ENCODE data around the gene BCAS3.
"Not testable (repeated sequence)": the region's sequence is repeated elsewhere in the genome, so short reads cannot be mapped to it uniquely, and the experiment has no call there.

BCAS3 gene

DNA sequence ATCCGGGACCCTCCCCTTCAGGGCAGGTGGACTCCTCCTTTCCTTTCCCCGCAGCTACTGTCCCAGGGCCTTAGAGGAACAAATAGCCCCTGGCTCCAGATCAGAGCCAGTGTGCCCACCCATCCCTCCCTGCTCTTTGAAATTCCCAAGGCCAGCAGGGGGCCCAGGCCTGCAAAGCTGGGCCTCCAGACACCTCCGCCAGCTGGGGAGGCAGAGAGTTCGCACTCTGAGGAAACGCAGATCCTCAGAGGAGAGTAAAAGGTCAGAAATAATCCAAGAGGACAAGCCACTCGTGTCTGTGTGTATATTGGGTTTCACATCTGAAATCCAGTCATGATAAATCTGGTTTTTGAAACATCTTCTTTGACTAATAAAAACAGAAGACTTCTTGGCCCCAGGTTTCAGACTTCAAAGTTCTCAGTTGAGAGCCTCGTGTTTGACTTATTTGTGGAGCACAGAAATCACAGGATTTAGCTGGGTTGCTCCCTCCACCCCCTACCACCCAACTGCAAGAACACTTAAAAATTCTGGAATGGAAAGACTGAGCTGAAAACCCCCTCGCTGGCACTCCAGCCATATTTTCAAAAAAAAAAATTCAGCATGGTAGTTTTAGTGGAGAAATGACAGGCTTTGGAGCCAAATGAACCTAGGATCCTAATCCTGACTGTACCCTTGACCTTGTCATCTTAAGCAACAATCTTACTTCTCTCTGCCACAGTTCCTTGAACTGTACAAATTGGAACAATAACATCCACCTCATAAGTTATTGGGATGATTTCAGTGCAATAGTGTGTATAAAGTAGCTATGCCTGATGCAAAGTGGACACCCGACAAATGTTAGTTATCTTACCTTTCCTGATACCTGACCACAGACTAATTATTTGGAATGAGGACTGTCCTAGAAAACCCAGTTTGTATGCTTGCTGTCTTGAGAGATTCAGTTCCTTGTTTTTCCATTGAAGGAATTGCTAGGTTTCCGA lies 677.5 kb downstream of the BCAS3 start:
- DNase-seq: no peak

DNA sequence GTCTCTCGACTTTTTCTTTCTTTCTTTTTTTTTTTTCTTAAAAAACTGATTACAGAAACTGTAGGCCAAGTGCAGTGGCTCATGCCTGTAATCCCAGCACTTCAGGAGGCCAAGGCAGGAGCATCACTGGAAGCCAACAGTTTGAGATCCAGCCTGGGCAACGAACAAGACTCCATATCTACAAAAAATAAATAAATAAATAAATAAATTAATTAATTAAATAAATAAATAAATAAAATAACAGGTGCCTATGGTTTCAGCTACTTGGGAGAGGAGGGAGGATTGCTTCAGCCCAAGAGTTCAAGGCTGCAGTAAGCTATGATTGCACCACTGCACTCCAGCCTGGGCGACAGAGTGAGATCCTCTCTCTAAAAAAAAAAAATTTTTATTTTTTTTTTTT lies 679.4 kb downstream of the BCAS3 start:
- not testable (repeated sequence) for DNase-seq

DNA sequence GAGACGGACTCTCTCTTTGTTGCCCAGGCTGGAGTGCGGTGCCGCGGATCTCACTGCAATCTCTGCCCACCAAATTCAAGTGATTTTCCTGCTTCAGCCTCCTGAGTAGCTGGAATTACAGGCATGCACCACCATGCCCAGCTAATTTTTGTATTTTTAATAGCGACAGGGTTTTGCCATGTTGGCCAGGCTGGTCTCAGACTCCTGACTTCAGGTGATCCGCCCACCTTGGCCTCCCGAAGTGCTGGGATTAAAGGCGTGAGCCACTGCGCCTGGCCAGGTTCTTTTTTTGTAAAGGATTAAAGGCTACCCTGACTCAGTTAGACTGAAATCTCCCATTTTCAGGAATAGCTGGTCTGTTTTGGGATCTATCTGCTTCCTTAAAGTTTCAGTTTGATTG lies 681.9 kb downstream of the BCAS3 start:
- DNase-seq: not testable (repeated sequence)

DNA sequence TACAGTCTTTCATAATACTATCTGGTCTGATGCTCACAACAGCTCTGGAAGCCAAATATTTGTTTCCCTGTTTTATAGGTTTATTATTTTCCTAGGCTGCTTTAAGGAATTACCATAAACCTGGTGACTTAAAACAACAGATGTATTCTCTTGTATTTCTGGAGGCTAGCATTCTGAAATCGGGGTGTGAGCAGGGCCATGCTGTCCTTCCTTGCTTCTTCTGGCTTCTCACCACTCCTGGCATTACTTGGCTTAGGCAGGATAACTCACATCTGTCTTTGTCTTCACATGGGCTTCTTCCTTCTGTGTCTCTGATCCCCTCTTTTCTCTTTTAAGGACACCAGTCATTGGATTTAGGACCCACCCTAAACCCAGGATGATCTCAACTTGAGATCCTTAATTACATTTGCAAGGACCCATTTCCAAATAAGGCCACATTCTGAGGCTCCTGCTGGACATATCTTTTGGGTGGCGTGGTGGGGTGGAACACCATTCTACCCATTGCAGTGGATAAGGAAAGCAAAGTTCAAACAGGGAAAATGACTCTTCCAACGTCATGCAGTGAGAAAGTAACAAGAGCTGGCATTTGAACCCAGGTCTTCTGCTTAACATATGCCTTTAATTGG lies 682.8 kb downstream of the BCAS3 start:
- DNase-seq: no peak

DNA sequence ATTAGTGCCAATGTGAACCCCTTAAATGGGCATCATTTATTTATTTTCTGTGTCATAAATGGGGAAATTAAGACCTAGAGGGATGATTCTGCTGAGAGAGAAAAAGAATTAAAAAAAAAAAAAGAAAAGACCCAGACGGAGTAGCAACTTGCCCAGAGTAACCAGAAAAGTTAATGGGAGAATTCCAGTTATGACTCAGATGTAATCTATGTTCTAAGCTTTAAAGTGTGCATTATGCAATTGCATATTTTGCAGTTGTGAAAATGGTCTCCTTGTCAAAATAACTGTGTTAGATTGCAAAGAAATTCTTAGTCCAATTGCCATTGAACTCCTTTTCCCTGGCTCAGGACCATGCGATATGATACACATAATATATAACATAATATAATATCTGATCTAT lies 683.4 kb downstream of the BCAS3 start:
- DNase-seq: no peak

DNA sequence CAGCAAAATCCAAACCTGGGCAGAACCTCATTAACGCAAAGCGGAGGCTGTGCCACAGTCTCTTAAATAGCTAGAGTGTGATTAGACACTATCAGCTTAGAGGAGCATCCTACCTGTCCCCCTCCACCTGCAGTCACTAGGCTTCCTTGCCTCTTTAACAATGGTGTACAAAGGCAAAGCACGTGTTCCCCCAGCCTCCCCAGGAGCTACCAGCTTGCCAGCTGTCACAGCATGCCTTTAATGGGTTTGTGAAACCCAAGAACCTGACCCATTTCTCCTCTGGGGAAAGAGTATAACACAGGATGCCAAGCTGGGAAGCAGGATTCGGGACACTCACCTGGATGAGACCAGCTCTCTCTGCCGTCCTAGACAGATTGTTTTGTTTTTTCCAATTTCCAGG lies 684.7 kb downstream of the BCAS3 start:
- no peak for DNase-seq

DNA sequence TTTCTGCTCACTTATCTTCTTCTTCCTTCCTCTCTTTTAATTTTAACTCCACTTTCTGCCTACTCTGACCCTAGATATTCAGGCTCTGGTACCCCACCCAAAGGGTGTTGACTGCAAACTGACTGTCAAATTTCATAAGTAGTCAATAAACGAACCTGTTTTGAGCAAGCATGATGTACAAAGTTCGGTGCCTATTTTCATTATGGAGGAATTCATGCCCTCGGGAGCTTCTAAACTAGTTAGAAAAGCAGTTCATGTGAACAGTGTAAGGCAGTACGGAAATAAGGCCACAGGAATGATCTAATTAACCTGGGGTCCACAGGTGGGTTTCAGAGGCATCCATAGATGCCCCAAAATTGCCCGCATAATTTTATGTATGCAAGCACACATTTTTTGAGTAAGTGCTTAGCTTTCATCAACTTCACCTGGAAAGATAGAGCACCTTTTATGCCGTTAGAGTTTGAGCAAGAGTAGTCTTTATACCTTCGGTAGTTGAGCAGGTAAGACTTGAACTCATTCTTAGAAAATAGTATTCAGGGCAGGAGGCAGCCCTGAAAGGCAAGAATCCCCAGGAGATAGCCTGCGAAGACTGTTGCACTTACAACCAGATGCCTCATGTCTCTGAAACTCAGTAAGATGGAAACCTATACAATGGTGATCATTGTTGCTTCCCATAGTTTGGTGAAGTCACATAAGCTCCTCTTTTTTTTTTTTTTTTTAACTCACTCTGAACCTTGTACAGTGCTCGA lies 685.4 kb downstream of the BCAS3 start:
- no peak for DNase-seq

DNA sequence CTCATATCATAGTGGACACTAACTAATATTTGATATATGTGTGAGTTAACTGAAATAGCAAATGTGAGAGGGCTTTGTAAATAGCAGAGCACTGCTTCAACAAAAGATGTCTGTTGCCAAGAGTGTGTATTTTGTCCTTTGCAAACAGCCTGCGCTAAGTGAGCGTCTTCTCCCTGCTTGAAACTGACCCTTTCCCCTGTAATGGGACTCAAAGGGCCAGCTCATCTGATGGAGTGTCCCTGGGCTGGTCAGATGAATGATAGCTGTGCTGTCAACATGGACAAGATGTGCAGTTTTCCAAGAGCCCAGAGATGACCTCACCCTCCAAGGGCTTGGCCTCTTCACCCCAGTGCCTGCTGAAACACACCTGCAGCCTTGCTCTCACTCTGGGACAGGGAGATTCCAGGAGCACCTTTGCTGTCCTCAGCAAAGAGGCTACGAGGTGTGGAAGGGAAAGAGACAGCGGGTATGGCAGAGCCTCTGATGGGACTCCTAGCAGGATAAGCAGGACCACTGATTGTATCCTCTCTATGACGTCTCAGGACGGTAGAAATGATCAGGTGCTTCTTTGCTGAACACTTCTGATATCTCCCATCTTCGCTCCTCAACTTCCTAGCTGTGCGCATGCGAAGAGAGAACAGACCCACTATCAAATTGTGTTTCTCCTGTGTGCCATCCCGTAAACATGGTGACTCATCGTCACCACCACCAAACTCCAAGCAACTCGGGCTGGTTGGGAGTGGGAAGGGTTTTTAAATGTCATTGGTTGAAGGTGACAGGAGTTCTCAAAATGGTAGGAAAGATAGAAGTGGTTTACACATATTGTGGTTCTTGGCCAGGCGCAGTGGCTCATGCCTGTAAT lies 686.2 kb downstream of the BCAS3 start:
- no peak for DNase-seq

DNA sequence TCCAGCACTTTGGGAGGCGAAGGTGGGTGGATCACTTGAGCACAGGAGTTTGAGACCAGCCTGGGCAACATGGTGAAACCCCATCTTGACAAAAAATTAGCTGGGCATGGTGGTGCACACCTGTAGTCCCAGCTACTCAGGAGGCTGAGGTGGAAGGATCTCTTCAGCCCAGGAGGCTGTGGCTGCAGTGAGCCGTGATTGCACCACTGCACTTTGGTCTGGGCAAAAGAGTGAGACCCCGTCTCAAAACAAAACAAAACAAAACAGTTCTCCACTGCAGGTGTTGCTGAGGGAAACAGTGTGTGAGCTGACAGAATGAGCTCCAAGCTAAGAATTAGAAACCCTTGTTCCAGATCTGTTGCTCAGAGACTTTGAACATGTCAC lies 686.8 kb downstream of the BCAS3 start:
- DNase-seq: no peak

DNA sequence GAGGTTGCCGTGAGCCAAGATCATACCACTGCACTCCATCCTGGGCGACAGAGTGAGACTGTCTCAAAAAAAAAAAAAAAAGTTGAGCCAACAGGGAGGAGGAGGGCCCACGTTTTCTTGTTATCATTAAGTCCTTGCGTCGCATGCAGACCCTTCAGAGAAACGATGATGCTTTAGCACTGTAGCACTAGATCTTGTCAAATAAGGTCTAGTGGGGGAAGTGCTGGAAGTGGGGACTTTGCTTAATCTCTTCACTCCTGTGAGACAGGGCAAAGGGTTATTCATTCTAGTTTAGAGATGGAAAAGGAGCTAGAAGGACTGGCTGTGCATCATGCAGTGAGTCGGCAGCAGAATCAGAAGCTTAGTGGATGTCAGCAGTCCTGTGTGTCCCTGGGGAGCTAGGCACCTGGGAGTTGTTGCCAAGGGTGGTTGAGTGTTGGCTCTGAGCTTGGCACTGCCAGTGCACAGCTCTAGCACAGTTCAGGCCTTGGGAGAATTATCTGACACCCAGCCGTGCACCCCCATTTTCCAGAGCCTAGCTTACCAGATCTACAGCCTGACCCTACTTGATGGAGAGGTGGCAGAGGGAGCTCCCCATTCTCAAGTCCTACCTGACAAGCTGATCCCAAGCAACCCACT lies 688.5 kb downstream of the BCAS3 start:
- no peak for DNase-seq

DNA sequence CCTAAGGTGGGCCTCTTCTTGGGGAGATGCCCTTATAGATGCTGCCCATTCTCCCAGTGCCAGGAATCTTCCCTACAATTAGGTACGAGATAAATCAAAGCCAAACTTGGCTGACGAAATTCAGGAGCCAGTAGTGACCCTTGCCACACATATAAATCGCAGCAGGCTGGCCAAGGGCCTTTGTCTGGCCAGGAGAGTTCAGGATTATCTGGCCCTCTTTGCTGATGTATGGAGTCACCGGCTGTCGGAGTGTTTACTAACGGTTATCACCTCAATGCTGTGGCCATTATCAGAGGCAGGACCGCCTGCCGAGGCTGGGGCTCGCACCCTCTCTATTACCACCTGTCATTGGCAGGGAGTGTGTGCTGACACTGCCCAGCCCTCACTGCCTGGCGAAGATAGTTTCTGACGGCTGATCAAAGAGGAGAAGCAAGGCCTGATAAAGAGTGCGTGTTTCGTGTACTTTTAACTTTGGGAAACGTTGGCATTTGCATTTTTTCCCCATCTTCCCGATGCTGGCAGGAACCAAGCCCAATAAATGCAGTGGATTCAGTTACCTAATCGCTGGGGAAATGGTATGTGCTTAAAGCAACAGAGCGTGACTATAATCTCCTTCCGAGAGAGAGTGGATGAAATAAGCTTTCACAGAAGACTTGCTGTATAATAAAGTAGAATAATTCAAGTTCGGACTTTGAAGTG lies 689.2 kb downstream of the BCAS3 start:
- DNase-seq: no peak

DNA sequence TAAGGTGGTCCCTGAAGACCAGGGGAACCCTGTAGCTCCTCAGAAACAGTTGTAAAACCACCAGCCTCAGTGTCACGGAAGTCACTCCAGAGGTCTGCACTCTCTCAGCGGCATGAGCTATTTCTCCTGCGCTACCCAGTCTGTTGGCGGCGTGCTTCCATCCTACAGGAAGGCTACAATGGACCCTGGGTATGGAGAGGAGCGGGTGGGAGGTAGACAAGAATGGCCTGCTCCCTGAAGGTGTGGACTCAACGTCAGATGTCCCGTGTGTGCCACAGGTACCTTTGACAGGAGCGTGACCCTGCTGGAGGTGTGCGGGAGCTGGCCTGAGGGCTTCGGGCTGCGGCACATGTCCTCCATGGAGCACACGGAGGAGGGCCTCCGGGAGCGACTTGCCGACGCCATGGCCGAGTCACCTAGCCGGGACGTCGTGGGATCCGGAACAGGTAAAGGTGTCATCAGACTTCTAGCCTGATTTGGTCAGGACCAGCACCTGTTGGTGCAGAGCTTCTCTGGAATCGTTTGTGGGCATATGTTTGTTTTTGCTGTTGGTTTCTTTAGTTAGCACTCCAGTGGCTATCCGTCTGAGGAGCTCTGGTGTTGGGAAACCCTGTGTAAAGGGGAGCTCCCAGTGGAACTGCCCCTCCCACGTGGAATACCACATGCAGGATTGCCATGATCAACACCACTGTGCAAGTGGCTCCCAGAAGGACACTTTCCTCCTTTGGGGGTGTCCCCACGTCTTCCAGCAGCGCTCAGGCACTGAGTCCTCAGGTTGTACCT lies 690.6 kb downstream of the BCAS3 start:
- DNase-seq: no peak

DNA sequence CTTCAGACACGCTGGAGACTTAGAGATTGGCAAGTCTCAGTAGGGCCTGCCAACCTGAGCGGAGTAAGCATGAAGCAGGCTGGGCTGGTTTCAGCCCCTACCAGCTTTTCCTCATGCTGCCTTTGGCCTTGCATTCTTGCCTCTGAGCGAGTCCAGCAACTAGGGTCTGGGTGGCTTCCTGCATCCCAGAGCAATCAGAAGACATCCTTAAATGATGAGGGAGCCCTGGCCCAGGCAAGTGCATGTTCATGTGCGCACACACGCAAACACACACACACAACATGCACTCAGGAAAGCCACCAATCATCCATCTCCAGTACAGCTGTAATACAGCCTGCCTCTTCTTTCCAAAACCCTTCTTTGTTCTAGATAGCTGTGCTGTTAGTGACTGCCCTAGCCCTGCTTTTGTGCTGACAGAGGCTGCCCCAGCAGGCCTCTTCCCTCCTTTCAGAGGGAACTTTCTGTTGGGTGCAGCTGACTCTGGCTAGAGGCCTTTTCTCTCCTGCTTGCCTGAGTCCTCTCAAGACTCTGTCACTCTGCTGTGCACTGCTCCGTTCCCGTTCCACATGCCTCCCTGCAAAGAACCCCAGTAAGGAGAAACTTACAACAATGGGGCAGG lies 691.3 kb downstream of the BCAS3 start:
- DNase-seq: no peak

DNA sequence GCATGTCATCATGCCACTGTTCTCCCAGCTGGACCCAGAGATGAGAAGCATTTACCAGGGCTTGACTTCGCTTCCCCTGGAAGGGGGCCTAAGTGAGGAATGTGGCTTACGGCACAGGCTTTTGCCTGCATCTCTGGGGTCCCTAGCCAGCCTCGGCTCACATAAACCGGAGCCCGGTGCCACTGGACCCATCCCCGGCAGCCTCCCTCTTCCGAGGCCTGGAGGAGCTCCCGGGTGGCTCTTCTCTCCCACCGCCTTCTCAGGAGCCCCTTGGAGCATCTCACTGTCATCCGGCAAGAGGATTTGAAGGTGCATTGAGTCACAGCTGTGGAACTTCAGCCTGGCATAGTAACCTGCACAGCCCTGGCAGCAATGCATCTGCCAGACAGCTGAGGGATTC lies 692.1 kb downstream of the BCAS3 start:
- DNase-seq: no peak

DNA sequence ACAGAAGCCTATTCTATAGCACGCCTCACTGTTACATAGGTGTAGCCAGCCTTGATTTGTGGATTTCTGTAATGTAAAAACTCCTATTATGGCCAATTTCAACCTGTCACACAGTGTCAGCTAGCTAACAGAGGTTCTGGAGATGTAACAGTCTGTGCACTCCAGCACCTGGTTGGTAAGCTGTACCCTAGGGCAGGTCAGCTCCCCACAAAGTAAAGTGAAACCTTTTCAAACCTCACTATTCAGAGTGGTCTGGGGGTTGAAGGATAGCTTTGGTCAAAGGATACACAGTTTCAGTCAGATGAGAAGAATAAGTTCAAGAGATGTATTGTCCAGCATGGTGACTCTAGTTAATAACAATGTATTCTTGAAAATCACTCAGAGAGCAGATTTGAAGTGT lies 693.5 kb downstream of the BCAS3 start:
- DNase-seq: no peak

DNA sequence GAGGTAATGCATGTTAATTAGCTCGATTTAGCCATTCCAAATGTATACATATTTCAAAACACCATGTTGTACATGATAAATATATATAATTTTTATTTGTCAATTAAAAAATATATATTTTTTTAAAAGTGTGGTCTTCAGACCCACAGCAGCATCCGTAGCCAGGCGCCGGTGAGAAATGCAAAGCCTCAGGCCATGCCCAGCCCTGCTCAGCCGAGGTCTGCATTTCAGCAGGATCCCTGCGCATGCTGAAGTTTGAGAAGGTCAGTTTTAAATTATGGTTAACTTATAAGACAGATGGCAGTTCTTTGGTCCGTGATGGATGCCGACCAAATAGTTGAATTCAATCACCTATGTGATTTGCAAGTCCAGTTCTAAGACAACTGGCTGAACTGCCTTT lies 694.0 kb downstream of the BCAS3 start:
- DNase-seq: no peak

DNA sequence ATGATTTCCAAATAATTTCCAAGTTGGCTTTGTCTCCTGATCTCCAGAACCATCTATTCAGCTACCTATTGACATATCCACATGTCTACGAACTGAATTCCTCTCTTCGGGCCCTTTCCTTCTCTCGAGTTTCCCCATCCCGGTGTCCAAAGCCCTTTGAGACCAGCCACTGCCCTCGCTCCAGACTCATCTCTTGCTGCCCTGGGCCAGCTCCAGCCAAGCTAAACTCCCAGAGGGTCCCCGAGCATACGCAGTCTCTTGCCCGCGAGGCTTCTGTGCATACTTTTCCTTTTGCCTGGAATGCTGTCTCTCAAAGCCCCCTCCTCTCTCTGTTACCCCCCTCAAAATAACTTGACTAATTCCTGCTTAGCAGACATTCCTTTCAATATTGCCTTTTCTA lies 694.8 kb downstream of the BCAS3 start:
- no peak for DNase-seq

DNA sequence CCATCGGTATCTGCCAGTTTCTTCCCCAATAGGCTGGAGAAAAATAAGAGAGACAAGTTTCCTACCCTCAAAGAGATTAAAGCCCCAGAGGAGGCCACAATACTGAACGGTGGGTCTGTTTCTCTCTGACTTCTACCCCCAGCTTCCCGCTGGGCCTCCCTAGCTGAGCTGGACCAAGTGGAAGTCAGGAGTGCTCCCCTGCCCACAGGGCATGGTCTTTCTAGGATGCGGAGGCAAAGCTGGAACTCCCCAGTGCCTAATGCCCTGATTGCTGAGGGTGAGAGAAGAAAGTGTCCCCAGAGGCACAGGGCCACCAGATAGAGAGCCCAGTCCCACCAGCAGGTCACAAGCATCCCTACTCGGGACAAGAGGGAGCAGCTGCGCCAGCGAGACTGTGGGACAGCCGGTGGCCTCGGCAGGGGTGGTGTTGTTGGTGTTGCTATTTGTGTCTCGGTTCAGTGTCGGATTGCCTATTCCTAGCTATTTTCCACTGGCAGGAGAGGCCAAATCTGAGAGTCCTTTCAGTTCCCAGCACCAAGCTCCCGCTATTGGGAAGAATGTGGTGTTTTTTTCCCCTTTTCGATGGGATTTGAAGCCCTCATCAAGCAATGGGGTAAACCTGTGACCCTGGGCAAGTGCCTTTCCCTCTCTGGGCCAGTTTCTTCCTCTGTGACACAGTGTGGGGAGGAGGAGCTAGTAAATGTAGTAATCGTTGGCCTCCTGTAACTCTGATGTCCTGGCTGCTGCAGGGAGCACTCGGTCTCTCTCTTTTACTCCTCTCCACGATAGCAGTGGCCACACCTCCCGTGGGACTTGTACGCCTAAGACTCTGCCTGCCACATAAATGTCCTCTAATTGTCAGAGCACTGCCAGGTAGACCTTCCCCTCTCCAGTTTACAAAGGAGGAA lies 699.5 kb downstream of the BCAS3 start:
- no peak for DNase-seq
